ENCODE measurements around the gene PTTG1IP. TPM values are rescaled to one million over a fixed set of nuclear protein-coding genes. Genes with fewer than 3 reads are reported as not detected.

Gene PTTG1IP
- total and polyA plus RNA-seq, 2 of the 4 experiments (the other 2 are of a cell fraction) = 167 to 194 TPM

- in situ Hi-C loops (cut with MboI; ENCODE audit: low sequenced_read_pairs) (loop anchor here (25.0 kb wide), 1 partner anchor 311 kb away; no protein-coding TSS in a partner anchor), dilution Hi-C loops (cut with HindIII; ENCODE audit: low sequenced_read_pairs, unreplicated experiment) (no loop called here)
- DNase-seq = peak; percentile 65
Observed at GRCh38 chr21:44801468-44802395, 71.8 kb downstream of the PTTG1IP start, which contains the start of gene UBE2G2. Gene UBE2G2, minus strand, starts transcription at chr21:44801820. Its CDS starts 72 bp downstream, at chr21:44801748.

More at GRCh38 chr21:44801468-44802395, 71.8 kb downstream of the PTTG1IP start, which contains the start of gene UBE2G2:
- ChIA-PET CTCF (interaction anchor here (0.7 to 0.9 kb wide), 2 partner anchors 8 to 71 kb away, joined by 3 to 4 read pairs; partner anchors contain the start of gene PTTG1IP), POLR2A (ENCODE audit: unreplicated experiment) (no interaction called here)
- ATAC-seq (ENCODE audit: low read depth) = peak; percentile 91
- Histone ChIP-seq H3K27ac (ENCODE audit: insufficient read depth, low read length) (peak within 1 kb of the TSS; percentile 98), H3K27me3 (ENCODE audit: control insufficient read depth, insufficient read depth, low read length) (no peaks in the 10 kb centered on the region), H3K4me3 (ENCODE audit: insufficient read depth, low read depth, low read length) (peak within 1 kb of the TSS; percentile 100), H2BK120ac (ENCODE audit: low read depth, low read length) (peak within 1 kb of the TSS; percentile 74; the same call in 1 of the 2 replicates), H2AK5ac (ENCODE audit: low read depth, low read length) (peak within 1 kb of the TSS; percentile 92), H2BK15ac (ENCODE audit: low read depth, low read length) (no peak within 1 kb of the TSS; the same call in 2 of the 3 replicates), H4K91ac (ENCODE audit: insufficient read depth, low read depth, low read length) (peak within 1 kb of the TSS; percentile 95), H3K14ac (replicated peaks; ENCODE audit: low read depth, low read length) (peak within 1 kb of the TSS; percentile 96), H2AFZ (replicated peaks; ENCODE audit: low read length, poor library complexity) (peak within 1 kb of the TSS; percentile 99), H3K4ac (ENCODE audit: low read depth, low read length) (peak within 1 kb of the TSS; percentile 96), H3K79me1 (ENCODE audit: low read depth in 1 of 2, low read length in 2 of 2) (peaks cover 41 to 81% of the 10 kb centered on the region in 2 experiments), H4K20me1 (ENCODE audit: insufficient read depth, low read length) (peaks cover 38% of the 10 kb centered on the region), H3K9me3 (ENCODE audit: control insufficient read depth, insufficient read depth, low read length) (no peaks in the 10 kb centered on the region), H2BK5ac (ENCODE audit: low read depth, low read length, poor library complexity, severe bottlenecking) (peak within 1 kb of the TSS; percentile 88), H3K36me3 (ENCODE audit: control insufficient read depth, insufficient read depth, low read length) (peaks cover 21% of the 10 kb centered on the region), H3K18ac (ENCODE audit: low read depth, low read length) (peak within 1 kb of the TSS; percentile 75; the same call in 1 of the 2 replicates), H3K9ac (ENCODE audit: low read depth, low read length) (peak within 1 kb of the TSS; percentile 96), H4K5ac (ENCODE audit: low read depth, low read length) (peak within 1 kb of the TSS; percentile 96), H3K23ac (ENCODE audit: low read depth, low read length) (peak within 1 kb of the TSS; percentile 100), H3K56ac (ENCODE audit: extremely low read depth, insufficient read depth, low read length) (peak within 1 kb of the TSS; percentile 75), H3K4me2 (ENCODE audit: low read depth, low read length) (peak within 1 kb of the TSS; percentile 88), H4K8ac (ENCODE audit: low read depth in 2 of 2, low read length in 2 of 2) (peak within 1 kb of the TSS; percentile 95 to 97), H3K9me1 (ENCODE audit: insufficient read depth, low read length) (peaks cover 5% of the 10 kb centered on the region; the same call in 1 of the 2 replicates), H2AK9ac (replicated peaks; ENCODE audit: low read depth, low read length, poor library complexity) (peak within 1 kb of the TSS; percentile 92), H3K4me1 (ENCODE audit: control insufficient read depth, insufficient read depth, low read length) (peaks cover 2% of the 10 kb centered on the region; the same call in 1 of the 2 replicates), H2BK20ac (ENCODE audit: low read depth, low read length) (no peak within 1 kb of the TSS)
- WGBS, 2 experiments (ENCODE audit: extremely low coverage in 2 of 2, insufficient read length in 1 of 2) = 0% methylated on average over 61 of the region's 97 CpGs; no CpG with 5 or more reads in 1 of the 2 experiments
- TF ChIP-seq SMC3 (IDR thresholded peaks at IDR 0.05; ENCODE audit: low read depth, low read length) = no peak
- TF ChIP-seq POLR2A (IDR thresholded peaks at IDR 0.05; ENCODE audit: low read depth, low read length) = peak; percentile 39; the same call in 1 of the 2 replicates
- TF ChIP-seq CEBPB (IDR thresholded peaks at IDR 0.05; ENCODE audit: low read depth, low read length) = no peak
- TF ChIP-seq MXI1 (IDR thresholded peaks at IDR 0.05; ENCODE audit: borderline replicate concordance, low read depth, low read length) = peak; percentile 91; the same call in 1 of the 2 replicates
- TF ChIP-seq CHD1 (IDR thresholded peaks at IDR 0.05; ENCODE audit: low read depth, low read length) = no peak
- peak; percentile 69 for TF ChIP-seq BHLHE40 (IDR thresholded peaks at IDR 0.05; ENCODE audit: low read depth, low read length)
- no peak; the same call in 1 of the 2 replicates for TF ChIP-seq USF2 (IDR thresholded peaks at IDR 0.05; ENCODE audit: low read depth, low read length)
- TF ChIP-seq RFX5 (IDR thresholded peaks at IDR 0.05; ENCODE audit: low read depth, low read length) = no peak
- no peak for TF ChIP-seq RAD21 (IDR thresholded peaks at IDR 0.05; ENCODE audit: low read length)
- intact Hi-C loops (cut with micrococcal nuclease) = loop anchor here (2.0 to 10.0 kb wide), 3 partner anchors 71 to 333 kb away; partner anchors contain the start of gene PTTG1IP
- no TSS peak for BruUV-seq (replicated peaks)

Measured in IMR-90 (cell line).